Spleen (tissue), 11 donors: ENCODE data around the gene SH3RF3. TPM values are rescaled to one million over a fixed set of nuclear protein-coding genes. Genes with fewer than 3 reads are reported as not detected.
A peak's percentile ranks its signal among the peaks of the same experiment; 100 is the strongest.

Source experiments
- DNase-seq: peaks from one replicate; pipeline ENCODE4 v3.0.0-alpha.2; 2020
- H3K27ac ChIP-seq, 8 donors: fragments of 200-600 bp; sonication (generic) in 7 of 8; 1 replicate in 4 of 8; 2 replicates in 4 of 8; pipeline versions ENCODE4 v1.5.0 to v1.8.0; 2016 to 2021; ENCODE audit warnings: inconsistent platforms in 4 of 8, mild to moderate bottlenecking in 4 of 8, moderate library complexity in 1 of 8
- H3K27me3 ChIP-seq, 7 donors: fragments of 200-600 bp; sonication (generic) in 6 of 7; replicated peaks in 1 of 7; 1 replicate in 4 of 7; 2 replicates in 3 of 7; pipeline versions ENCODE4 v1.5.0 to v1.8.0; 2016 to 2021; ENCODE audit warnings: inconsistent platforms in 3 of 7, mild to moderate bottlenecking in 1 of 7
- H3K36me3 ChIP-seq, 6 donors: fragments of 200-600 bp; sonication (generic) in 5 of 6; 1 replicate in 4 of 6; 2 replicates in 2 of 6; pipeline versions ENCODE4 v1.5.0 to v1.8.0; 2016 to 2021; ENCODE audit warnings: inconsistent platforms in 2 of 6
- H3K4me1 ChIP-seq, 6 donors: fragments of 200-600 bp; sonication (generic) in 5 of 6; 1 replicate in 3 of 6; 2 replicates in 3 of 6; pipeline versions ENCODE4 v1.5.0 to v1.8.0; 2016 to 2021; ENCODE audit warnings: inconsistent platforms in 3 of 6
- H3K4me3 ChIP-seq, 8 donors: fragments of 200-600 bp; sonication (generic) in 7 of 8; 1 replicate in 4 of 8; 2 replicates in 4 of 8; pipeline versions ENCODE4 v1.5.0 to v1.8.0; 2016 to 2021; ENCODE audit warnings: inconsistent platforms in 4 of 8, mild to moderate bottlenecking in 4 of 8, moderate library complexity in 2 of 8
- H3K9me3 ChIP-seq, 8 donors: fragments of 200-600 bp; sonication (generic) in 7 of 8; 1 replicate in 4 of 8; 2 replicates in 4 of 8; pipeline versions ENCODE4 v1.5.0 to v1.8.0; 2016 to 2021; ENCODE audit warnings: inconsistent platforms in 4 of 8
- POLR2A ChIP-seq, 3 donors: fragments of 450-650 bp; IDR thresholded peaks; one replicate each; pipeline ENCODE4 v1.5.1; 2017; ENCODE audit warnings: antibody characterized with exemption in 3 of 3, mild to moderate bottlenecking in 1 of 3
- POLR2AphosphoS5 ChIP-seq, 3 donors: sonication (generic); formaldehyde crosslinking; IDR thresholded peaks; one replicate each; pipeline ENCODE4 v1.5.1; 2017; ENCODE audit warnings: antibody characterized with exemption in 3 of 3
- WGBS, 5 donors: extraction: QIAGEN DNeasy Blood & Tissue Kit in 3 of 5; methylation state at CpG; one replicate each; pipeline versions ENCODE4 v1.1.5 to v1.1.7; 2013 to 2018; 5-methylcytosine and 5-hydroxymethylcytosine counted together
- intact Hi-C: fragments of 100-400 bp; cut with DNase I; formaldehyde crosslinking; loops from one replicate; pipeline ENCODE4 v1.15.0; 2023; ENCODE audit warnings: low total_unique reads
- polyA plus RNA-seq, 3 donors: library from polyadenylated mRNA; stranded (reverse); fragments of 200-250 nt; gene quantifications; one replicate each; pipeline ENCODE4 v1.2.1, GENCODE V29; 2013
- total RNA-seq, 7 donors: library from RNA; depleted of rRNA in 3 of 7; stranded (reverse); fragments of >200 nt in 3 of 7; fragmentation: NEBNext Ultra II Directional in 4 of 7; extraction: Animal tissue kit (Norgen Biotek cat#: 25700) in 4 of 7; gene quantifications; one replicate each; pipeline versions ENCODE4 v1.1.0 to v1.2.1, GENCODE V29; 2016 to 2021
- TF ChIP-seq, protein P1 (sequence below), 11 experiments: fragments of 200-600 bp in 7 of 11; fragments of 450-650 bp in 4 of 11; sonication (generic) in 4 of 11; IDR thresholded peaks in 8 of 11; conservative IDR thresholded peaks in 3 of 11; 1 replicate in 7 of 11; 2 replicates in 4 of 11; pipeline versions ENCODE4 v1.4.0 to v1.8.0; 2016 to 2021; ENCODE audit warnings: antibody characterized with exemption in 11 of 11, inconsistent platforms in 4 of 11, mild to moderate bottlenecking in 1 of 11
- donor health status: healthy with polysubstance abuse.
- donor health status: DM: no; HTN: no; CAD: no; lungs with moderate emphysema.
- donor health status: DM: no; HTN: no; CAD: no.
- donor health status: Bipolar disorder and iron deficiency.
- donor health status: healthy.
- donor health status: DM: no; HTN: no; CAD: no.
- donor health status: DM: yes; HTN: yes; CAD: no.

The SH3RF3 gene
- total and polyA plus RNA-seq, 10 donors = 1.3 to 7.6 (median 4.7) TPM

DNA sequence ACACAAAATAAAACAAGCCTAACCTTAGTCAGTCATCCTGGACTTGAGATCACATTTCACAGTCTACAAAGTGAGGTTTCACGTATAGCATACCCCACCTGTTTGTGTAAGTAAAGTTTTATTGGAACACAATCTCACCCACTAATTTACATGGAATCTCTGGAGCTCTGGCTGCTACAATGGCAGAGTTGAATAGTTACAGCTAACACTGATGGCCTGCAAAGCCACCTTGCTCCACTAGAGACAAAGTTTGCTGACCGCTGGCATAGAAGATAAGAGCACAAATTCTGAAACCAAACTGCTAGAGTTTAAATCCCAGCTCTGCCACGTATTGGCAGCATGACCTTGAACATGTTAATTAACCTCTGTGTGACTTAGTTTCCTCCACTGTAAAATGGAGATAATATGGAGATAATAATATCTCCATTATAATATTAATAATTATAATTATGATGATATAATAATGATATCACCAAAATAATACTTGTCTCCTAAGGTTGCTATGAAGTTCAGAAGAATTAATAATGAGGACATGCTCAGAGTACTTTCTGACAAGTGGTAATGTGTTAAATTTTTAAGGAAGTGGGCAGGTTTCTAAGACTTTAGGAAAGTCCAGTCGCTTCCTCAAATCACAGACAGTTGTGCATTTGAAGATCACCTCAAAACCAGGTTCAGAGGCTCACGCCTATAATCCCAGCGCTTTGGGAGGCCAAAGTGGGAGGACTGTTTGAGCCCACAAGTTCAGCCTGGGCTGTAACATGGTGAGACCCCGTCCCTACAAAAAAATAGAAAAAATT lies 204.6 kb downstream of the SH3RF3 start:
- H3K4me3 ChIP-seq = no peak overlapping the region
- DNase-seq = no peak
- H3K27me3 ChIP-seq = peaks cover 0 to 10% (median 0%) of the 10 kb centered on the region in 7 donors
- peaks cover 15 to 62% (median 50%) of the 10 kb centered on the region in 6 donors for H3K4me1 ChIP-seq
- no peaks in the 10 kb centered on the region for H3K9me3 ChIP-seq
- H3K27ac ChIP-seq = peak overlapping the region in 4 of 8 donors; percentile 32 to 81 (median 78)
- WGBS, 5 donors = 56 to 76% (median 74%) methylated on average over 7 of the region's 7 CpGs
- TF ChIP-seq POLR2A (IDR thresholded peaks at IDR 0.05) = no peak
- TF ChIP-seq, protein P1, sequence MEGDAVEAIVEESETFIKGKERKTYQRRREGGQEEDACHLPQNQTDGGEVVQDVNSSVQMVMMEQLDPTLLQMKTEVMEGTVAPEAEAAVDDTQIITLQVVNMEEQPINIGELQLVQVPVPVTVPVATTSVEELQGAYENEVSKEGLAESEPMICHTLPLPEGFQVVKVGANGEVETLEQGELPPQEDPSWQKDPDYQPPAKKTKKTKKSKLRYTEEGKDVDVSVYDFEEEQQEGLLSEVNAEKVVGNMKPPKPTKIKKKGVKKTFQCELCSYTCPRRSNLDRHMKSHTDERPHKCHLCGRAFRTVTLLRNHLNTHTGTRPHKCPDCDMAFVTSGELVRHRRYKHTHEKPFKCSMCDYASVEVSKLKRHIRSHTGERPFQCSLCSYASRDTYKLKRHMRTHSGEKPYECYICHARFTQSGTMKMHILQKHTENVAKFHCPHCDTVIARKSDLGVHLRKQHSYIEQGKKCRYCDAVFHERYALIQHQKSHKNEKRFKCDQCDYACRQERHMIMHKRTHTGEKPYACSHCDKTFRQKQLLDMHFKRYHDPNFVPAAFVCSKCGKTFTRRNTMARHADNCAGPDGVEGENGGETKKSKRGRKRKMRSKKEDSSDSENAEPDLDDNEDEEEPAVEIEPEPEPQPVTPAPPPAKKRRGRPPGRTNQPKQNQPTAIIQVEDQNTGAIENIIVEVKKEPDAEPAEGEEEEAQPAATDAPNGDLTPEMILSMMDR (IDR thresholded peaks at IDR 0.05 in 8 of 11, conservative IDR thresholded peaks at IDR 0.05 in 3 of 11) = peak in 3 of 11 experiments; percentile 14 to 19 (median 15)
- no peaks in the 10 kb centered on the region for H3K36me3 ChIP-seq
- intact Hi-C loops = no loop called here

DNA sequence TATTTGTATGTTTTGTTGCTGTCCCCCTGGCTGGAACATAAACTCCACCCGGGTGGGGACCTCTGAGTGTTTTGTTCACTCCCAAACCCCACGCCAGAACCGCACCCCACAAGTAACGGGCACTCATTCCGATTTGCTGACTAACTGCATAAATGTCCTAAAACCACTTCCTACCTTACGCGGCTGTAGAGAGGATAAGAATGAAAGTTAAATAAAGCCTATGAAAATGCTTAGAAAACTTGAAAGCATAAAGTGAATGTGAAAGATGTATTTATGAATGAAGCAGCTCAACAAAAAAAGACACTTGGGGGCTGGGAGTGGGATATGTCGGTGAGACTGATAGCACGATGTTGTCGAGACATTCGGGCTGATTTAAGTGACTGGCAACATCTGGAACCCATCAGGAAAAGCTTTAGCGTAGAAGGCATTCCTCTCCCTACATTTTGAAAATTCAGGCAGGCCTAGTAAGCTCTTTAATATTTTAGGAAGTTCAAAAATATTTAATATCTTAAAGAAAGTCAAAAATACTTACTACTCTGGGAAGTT lies 206.7 kb downstream of the SH3RF3 start:
- Histone ChIP-seq H3K4me1 (peaks cover 15 to 62% (median 50%) of the 10 kb centered on the region in 6 donors), H3K4me3 (peak overlapping the region in 1 of 8 donors; percentile 12), H3K9me3 (no peaks in the 10 kb centered on the region), H3K36me3 (no peaks in the 10 kb centered on the region), H3K27me3 (peaks cover 0 to 10% (median 0%) of the 10 kb centered on the region in 7 donors), H3K27ac (no peak overlapping the region)
- TF ChIP-seq POLR2A (IDR thresholded peaks at IDR 0.05) (no peak), POLR2AphosphoS5 (IDR thresholded peaks at IDR 0.05) (no peak)
- TF ChIP-seq, protein P1 (IDR thresholded peaks at IDR 0.05 in 8 of 11, conservative IDR thresholded peaks at IDR 0.05 in 3 of 11) = no peak
- 9 to 25% (median 13%) methylated on average over 12 of the region's 12 CpGs for WGBS, 5 donors
- intact Hi-C loops = no loop called here
- DNase-seq = no peak

DNA sequence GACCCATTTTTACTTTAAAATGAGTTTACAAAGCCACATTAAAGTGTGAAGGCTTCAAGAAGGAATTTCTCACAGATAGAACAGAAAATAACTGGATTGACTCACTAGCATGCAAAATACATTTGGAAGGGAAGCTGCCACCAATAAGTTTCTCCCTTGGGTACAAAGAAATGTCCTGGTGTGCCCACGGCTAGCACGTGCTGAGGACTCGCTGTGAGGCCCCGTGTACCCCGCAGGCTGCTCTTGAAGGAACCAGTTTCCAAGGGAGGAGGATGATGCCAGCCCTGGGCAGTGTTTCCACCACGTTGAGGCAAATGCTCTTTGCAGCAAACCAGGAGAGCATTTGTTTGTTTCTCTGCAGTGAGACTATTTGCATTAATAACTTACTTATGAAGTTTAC lies 207.3 kb downstream of the SH3RF3 start:
- WGBS, 5 donors = 54 to 80% (median 65%) methylated on average over 6 of the region's 6 CpGs
- Histone ChIP-seq H3K36me3 (no peaks in the 10 kb centered on the region), H3K27ac (no peak overlapping the region), H3K9me3 (no peaks in the 10 kb centered on the region), H3K4me3 (no peak overlapping the region), H3K27me3 (peaks cover 0 to 10% (median 0%) of the 10 kb centered on the region in 7 donors), H3K4me1 (peaks cover 15 to 57% (median 47%) of the 10 kb centered on the region in 6 donors)
- TF ChIP-seq, protein P1 (IDR thresholded peaks at IDR 0.05 in 8 of 11, conservative IDR thresholded peaks at IDR 0.05 in 3 of 11) = no peak
- no peak for TF ChIP-seq POLR2A (IDR thresholded peaks at IDR 0.05)
- no peak for TF ChIP-seq POLR2AphosphoS5 (IDR thresholded peaks at IDR 0.05)
- DNase-seq = no peak
- intact Hi-C loops = no loop called here

DNA sequence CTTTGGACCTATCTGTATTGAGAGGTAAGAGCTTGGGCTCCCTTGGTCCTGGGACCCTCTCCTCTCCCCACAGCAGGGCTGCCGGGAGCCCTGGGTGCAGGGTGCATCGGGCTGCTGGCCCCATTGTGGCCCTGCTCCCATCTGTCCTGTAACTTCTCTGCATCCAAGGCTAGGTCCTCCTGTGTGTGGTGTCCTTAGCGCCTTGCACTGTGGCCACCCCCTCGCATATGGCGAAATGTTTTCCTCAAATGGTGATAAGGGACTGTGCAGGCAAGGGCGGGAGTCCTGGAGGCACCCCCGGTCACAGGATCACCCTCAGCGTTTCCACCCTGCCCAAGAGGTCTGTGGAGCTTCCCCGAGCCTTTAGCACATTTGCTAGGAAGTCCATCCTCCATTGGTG lies 208.2 kb downstream of the SH3RF3 start:
- no peak for DNase-seq
- TF ChIP-seq POLR2A (IDR thresholded peaks at IDR 0.05) = no peak
- TF ChIP-seq POLR2AphosphoS5 (IDR thresholded peaks at IDR 0.05) = no peak
- TF ChIP-seq, protein P1 (IDR thresholded peaks at IDR 0.05 in 8 of 11, conservative IDR thresholded peaks at IDR 0.05 in 3 of 11) = no peak
- Histone ChIP-seq H3K4me1 (peaks cover 7 to 48% (median 38%) of the 10 kb centered on the region in 6 donors), H3K4me3 (no peak overlapping the region), H3K27ac (no peak overlapping the region), H3K27me3 (peaks cover 0 to 5% (median 0%) of the 10 kb centered on the region in 7 donors), H3K9me3 (no peaks in the 10 kb centered on the region), H3K36me3 (no peaks in the 10 kb centered on the region)
- 87 to 97% (median 93%) methylated on average over 9 of the region's 9 CpGs for WGBS, 5 donors
- intact Hi-C loops = no loop called here
